RCC 7860 (cell line): Measurements from ENCODE around the gene GNG5.
"Not testable (repeated sequence)": the region's sequence is repeated elsewhere in the genome, so short reads cannot be mapped to it uniquely, and the experiment has no call there.

Experiments
- DNase-seq: peaks from one replicate; pipeline ENCODE4 v3.0.0-alpha.2; 2015; ENCODE audit warnings: low spot score
- FAIRE-seq: peaks from 2 replicates; lab custom pipeline; 2012; peaks lifted over from hg19 to GRCh38; lab: Jason Lieb, UNC

Gene GNG5

DNA sequence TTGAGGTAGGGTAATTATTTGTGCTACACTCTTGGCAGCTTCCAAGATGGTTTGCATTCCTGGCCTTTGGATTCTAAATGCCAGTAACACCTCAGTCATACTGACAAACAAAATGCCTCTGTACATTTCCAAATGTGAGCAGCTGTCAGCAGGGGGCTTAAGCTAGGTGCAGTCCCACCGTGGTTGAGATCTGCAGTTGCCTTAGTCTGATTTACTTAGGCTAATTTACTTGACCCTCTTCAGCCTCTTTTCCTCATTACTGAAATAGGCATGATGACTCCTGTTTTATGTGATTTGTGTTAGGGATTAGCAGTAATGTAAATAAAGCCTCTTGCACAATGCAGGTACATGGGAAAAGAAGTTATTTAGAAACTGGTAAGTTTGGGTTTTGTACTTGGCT lies 13.7 kb downstream of the GNG5 start:
- DNase-seq: no peak
- FAIRE-seq: no peak

DNA sequence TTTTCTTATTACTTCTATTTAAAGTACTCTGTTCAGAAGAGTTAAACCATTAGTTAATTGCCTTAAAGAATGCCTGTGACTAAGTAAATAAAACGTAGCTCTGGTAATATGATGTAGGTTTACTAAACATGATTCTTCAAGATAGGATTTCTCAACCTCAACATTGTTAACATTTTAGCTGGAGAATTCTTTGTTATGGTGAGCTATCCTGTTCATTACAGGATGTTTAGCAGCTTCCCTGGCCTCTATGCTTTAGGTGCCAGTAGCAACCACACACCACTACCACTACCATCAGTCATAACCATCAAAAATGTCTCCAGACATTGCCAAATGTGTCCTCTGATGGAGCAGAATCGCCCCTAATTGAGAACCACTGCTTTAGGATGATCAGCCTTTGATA lies 16.6 kb downstream of the GNG5 start:
- DNase-seq: no peak
- FAIRE-seq: no peak

DNA sequence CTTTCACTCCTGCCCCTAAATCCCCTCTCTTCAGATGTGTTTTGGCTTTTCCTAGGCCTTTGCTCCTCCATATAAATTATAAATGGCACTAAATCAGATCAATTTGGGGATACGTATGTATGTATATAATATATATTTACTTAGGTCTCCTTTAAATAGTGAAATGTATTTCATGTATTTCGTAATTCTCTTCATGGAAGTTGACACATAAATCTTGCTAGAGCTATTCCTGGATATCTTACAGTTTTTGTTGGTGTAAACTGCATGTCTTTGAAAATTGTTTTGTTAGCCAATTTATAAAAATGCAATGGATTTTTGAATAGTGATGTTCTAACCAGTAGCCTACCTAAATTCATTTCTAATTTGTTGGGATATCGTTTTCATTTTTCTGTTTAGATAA lies 18.3 kb downstream of the GNG5 start:
- FAIRE-seq (no peak), DNase-seq (no peak)

DNA sequence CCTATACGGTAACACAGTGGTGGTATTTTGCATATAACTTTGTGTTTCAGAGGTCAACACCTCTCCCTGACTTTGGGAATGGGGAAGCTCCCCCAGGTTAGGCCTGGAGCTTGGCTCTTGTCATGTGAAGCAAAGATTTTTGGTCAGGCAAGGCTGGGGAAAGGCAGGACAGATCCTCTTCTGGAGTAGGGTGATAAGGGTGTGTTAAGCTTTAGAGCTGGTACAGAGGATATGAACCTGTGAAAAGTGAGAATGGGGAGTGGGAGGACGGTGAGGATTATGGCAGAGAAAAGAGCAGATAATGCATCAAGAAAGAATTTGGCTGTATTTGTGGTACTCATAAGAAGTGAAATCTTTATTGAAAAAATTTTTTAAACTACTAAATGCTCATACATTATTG lies 25.1 kb downstream of the GNG5 start:
- DNase-seq (no peak), FAIRE-seq (no peak)

DNA sequence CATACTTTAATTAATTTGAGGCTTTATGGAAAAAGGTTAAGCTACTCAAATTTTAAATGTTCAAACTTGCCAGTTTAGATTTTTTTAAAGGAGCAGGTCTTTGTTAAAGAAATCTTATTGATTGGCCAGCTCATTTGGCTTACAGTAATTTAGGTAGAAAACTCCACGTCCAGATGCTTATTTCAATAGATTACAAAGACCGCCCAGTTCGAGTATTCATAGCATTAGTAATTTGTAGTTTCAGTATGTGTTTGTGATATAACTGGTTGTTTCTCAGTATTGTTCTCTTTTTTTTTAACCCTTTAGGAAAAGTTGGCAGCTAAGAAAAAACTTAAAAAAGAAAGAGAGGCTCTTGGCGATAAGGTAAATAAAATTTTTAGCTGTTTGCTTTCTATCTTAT lies 25.7 kb downstream of the GNG5 start:
- DNase-seq (no peak), FAIRE-seq (no peak)

DNA sequence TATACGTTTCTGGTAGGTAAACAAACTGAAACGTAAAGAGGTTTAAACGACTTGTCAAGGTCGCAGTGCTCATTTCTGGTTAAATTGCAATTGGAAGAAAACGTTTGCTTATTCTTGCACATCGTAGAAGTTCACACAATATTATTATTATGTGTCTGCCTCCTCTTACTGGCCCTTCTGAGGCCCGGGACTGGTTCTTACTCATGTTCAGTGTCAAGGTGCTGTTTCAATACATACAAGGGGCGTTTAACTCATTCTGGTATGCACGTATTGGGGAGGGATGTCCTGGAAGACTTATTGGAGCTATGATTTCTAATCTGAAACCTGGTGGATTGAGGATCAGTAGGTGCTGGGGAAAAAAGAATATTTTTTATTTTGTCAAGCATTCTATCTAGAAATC lies 26.4 kb downstream of the GNG5 start:
- no peak for FAIRE-seq
- no peak for DNase-seq

DNA sequence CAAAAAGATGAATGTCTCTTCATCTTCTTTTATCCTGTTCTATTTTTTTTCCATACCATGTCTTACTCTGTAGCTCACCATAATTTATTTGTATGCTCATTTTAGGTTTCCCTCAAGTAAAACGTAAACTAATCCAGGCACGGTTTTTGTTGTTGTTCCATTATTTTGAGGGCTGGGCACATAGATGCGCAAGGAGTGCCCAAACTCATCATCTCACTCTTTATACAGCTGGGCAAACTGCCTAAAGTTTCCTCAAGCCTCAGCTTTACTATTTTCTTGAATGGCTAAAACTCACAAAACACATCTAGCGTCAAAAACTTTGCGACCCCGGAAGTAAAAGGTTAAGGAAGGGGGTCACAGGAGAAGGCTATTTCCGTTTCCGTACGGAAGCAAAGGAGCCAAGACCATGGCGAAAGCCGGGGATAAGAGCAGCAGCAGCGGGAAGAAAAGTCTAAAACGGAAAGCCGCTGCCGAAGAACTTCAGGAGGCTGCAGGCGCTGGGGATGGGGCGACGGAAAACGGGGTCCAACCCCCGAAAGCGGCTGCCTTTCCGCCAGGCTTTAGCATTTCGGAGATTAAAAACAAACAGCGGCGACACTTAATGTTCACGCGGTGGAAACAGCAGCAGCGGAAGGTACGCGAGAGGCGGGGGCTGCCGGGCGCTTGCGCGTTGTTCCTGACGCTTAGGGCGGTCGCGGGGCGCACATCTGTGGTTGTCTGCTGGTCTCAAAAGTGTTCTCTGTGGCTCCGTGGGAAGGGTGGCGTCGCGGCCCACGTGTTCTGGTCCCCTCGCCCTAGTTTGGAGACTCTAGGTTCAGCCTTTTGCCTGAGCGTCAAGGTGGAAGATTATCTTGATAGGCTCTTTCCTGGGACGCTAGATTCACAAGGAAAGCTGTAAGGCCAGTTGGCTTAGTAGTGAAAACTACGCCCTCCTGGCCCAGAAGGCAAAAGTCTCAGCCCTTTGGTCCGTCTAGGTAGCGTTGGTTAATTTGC lies 27.2 kb downstream of the GNG5 start, which contains the start of gene RPF1:
RPF1 (plus strand) TSS at position 391 of the 993 bp plus-strand sequence; CDS start at position 407, 16 bp downstream.
- DNase-seq: peak; percentile 73
- peak; percentile 17 for FAIRE-seq

DNA sequence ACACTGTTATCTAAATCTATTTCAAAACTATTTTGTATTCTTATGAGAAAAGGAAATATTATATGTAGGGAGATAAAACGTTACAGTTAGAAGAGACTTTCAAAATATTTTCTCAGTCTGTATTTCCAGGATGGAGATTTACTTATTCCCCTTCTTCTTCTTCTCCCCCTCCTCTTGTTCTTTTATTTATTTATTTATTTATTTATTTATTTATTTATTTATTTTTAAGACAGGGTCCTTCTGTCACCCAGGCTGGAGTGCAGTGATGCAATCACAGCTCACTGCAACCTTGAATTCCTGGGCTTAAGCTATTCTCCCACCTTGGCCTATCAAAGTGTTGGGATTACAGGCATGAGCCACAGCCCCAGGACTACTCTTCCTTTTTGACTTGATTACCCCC lies 30.2 kb downstream of the GNG5 start:
- DNase-seq: no peak
- FAIRE-seq: no peak

DNA sequence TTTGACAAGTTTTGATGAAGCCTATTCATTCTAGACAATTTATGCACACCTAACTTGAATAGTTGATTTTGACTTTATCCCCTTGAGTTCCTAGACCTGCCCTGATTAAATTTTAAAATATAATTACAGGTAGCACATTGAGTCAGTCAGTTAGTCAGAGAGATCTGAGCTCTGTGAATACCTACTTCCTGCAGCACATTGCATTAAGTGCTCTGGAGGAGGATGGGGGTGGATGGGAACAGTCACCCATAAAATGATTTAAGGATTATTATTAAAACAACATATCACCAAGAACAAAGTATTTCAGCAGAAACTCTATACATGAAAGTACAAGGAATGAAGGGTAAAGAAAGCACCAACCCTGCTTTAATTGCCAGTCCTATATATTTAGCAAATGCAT lies 39.1 kb downstream of the GNG5 start:
- no peak for FAIRE-seq

DNA sequence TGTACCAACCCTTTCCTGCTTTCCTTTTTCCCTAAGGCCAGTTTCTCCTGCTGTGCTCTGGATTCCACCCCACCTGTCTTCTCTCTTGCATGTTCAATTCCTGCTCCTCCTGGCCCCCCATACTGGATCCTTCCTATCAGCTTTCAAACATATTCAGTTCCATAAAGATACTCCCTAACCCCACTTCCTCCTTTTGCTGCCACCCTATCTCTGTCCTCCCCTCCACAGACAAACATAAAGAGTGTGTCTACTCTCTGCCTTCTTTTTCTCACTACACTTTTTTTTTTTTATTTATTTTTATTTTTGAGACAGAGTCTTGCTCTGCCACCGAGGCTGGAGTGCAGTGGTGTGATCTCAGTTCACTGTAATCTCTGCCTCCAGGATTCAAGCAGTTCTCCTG lies 44.3 kb downstream of the GNG5 start:
- DNase-seq: no peak
- no peak for FAIRE-seq

More for the DNA sequence above, 39.1 kb downstream of the GNG5 start:
- DNase-seq: no peak

DNA sequence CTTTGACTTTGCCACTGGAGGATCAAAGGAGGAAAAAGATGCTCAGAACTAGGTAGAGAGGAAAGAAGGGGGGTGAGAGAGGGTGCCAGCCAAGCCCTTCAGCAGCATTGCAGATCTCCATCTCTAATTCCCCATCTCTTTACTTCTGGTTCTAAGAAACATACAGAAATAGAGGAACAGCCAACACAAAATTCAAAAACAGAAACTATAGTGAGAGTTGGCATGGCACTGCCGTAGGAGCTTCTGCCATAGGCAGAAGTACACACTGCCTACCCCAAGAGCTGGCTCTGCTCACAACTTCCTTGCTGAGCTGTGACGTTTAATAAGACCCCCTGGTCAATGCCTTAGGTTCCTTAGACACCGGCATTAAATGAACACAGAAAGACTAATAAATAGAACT lies 53.9 kb downstream of the GNG5 start:
- DNase-seq: no peak
- FAIRE-seq: no peak

DNA sequence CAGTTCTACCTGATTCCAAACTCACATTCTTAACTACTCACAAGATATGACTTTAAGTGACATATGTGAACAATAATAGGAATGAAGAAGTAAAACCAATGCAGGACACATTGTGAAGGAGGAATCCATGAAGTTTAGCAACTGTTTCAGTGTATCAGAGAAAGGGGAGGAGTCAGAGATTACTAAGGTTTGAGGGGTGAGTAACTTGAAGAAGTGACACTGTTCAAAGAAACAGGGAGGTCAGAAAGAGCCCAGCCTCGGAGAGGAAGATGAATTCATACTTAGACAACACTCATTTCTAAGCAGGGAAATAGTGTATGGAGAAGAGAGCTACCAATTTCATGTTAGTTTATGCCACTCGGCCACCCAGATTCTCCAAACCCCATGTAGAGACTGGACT lies 55.5 kb downstream of the GNG5 start:
- FAIRE-seq (no peak), DNase-seq (no peak)

DNA sequence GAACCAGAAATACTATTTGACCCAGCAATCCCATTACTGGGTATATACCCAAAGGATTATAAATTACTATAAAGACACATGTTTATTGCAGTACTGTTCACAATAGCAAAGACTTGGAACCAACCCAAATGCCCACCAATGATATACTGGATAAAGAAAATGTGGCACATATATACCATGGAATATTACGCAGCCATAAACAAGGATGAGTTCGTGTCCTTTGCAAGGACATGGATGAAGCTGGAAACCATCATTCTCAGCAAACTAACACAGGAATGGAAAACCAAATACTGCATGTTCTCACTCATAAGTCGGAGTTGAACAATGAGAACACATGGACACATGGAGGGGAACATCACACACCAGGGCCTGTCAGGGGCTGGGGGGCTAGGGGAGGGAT lies 57.7 kb downstream of the GNG5 start:
- FAIRE-seq, DNase-seq: not testable (repeated sequence)
